Cortex of kidney (tissue), 1 donor: ENCODE measurements around the gene HMGN2.
"Not testable (repeated sequence)": the region's sequence is repeated elsewhere in the genome, so short reads cannot be mapped to it uniquely, and the experiment has no call there.

ENCODE experiments used
- DNase-seq: peaks from one replicate; lab custom pipeline; 2025; lab: John Stamatoyannopoulos, UW

The HMGN2 gene

GRCh38 chr1:26477446-26478152, 5.4 kb downstream of the HMGN2 start:
- no peak for DNase-seq

- DNase-seq = no peak
Observed at GRCh38 chr1:26478159-26478558, 5.9 kb downstream of the HMGN2 start.

GRCh38 chr1:26478988-26479387, 6.7 kb downstream of the HMGN2 start:
- no peak for DNase-seq

GRCh38 chr1:26482921-26483320, 10.7 kb downstream of the HMGN2 start:
- DNase-seq = no peak

GRCh38 chr1:26483980-26484379, 11.7 kb downstream of the HMGN2 start:
- DNase-seq = no peak

GRCh38 chr1:26490155-26490554, 17.9 kb downstream of the HMGN2 start:
- no peak for DNase-seq

GRCh38 chr1:26493267-26493666, 21.0 kb downstream of the HMGN2 start:
- DNase-seq = no peak

- DNase-seq = no peak
Observed at GRCh38 chr1:26493938-26494337, 21.7 kb downstream of the HMGN2 start.

GRCh38 chr1:26496861-26497260, 24.6 kb downstream of the HMGN2 start:
- no peak for DNase-seq

GRCh38 chr1:26498894-26499293, 26.7 kb downstream of the HMGN2 start:
- DNase-seq = no peak

GRCh38 chr1:26500488-26501175, 28.4 kb downstream of the HMGN2 start:
- DNase-seq = peak; percentile 74

GRCh38 chr1:26510711-26511110, 38.5 kb downstream of the HMGN2 start:
- DNase-seq = not testable (repeated sequence)

- DNase-seq = not testable (repeated sequence)
Observed at GRCh38 chr1:26515836-26516235, 43.6 kb downstream of the HMGN2 start.

- DNase-seq = no peak
Observed at GRCh38 chr1:26516987-26517765, 44.9 kb downstream of the HMGN2 start.

- DNase-seq = no peak
Observed at GRCh38 chr1:26517766-26518049, 45.5 kb downstream of the HMGN2 start.

- DNase-seq = no peak
Observed at GRCh38 chr1:26518355-26518754, 46.1 kb downstream of the HMGN2 start.

- no peak for DNase-seq
Observed at GRCh38 chr1:26520339-26520738, 48.1 kb downstream of the HMGN2 start.

GRCh38 chr1:26521669-26522030, 49.4 kb downstream of the HMGN2 start:
- DNase-seq = no peak

- no peak for DNase-seq
Observed at GRCh38 chr1:26522073-26522472, 49.8 kb downstream of the HMGN2 start.

GRCh38 chr1:26524181-26524580, 51.9 kb downstream of the HMGN2 start:
- no peak for DNase-seq
